H9 (cell line): ENCODE results near the gene SLC24A3. TPM values are rescaled to one million over a fixed set of nuclear protein-coding genes. Genes with fewer than 3 reads are reported as not detected.

Experiments used
- DNase-seq: peaks from one replicate; pipeline ENCODE4 v3.0.0-alpha.2; 2017
- H2AFZ ChIP-seq: one replicate; pipeline ENCODE4 v1.6.1; 2013; ENCODE audit warnings: mild to moderate bottlenecking, low read length, control low read depth, moderate library complexity
- H2AK5ac ChIP-seq: 2 replicates; pipeline ENCODE4 v1.6.1; 2013; ENCODE audit warnings: low read length, control low read depth, mixed read lengths; ENCODE audit not compliant: insufficient read length
- H2BK120ac ChIP-seq: one replicate; pipeline ENCODE4 v1.6.1; 2013; ENCODE audit warnings: low read depth, mild to moderate bottlenecking, low read length, control low read depth, inconsistent platforms; ENCODE audit not compliant: poor library complexity, severe bottlenecking
- H2BK12ac ChIP-seq: 2 replicates; pipeline ENCODE4 v1.6.1; 2013; ENCODE audit warnings: low read length, control low read depth, mixed read lengths, low read depth; ENCODE audit not compliant: insufficient read length
- H2BK15ac ChIP-seq: 2 replicates; pipeline ENCODE4 v1.6.1; 2013; ENCODE audit warnings: low read depth, low read length, control low read depth
- H2BK20ac ChIP-seq: one replicate; pipeline ENCODE4 v1.6.1; 2013; ENCODE audit warnings: low read depth, mild to moderate bottlenecking, low read length, control low read depth, inconsistent platforms; ENCODE audit not compliant: poor library complexity, severe bottlenecking
- H2BK5ac ChIP-seq: 2 replicates; pipeline ENCODE4 v1.6.1; 2013; ENCODE audit warnings: low read length, control low read depth, mixed read lengths; ENCODE audit not compliant: insufficient read length
- H3K14ac ChIP-seq: 2 replicates; pipeline ENCODE4 v1.6.1; 2013; ENCODE audit warnings: low read length, control low read depth; ENCODE audit not compliant: insufficient read depth
- H3K18ac ChIP-seq: 2 replicates; pipeline ENCODE4 v1.6.1; 2013; ENCODE audit warnings: low read depth, mild to moderate bottlenecking, mixed read lengths, low read length, control low read depth; ENCODE audit not compliant: insufficient read length
- H3K23ac ChIP-seq: 2 replicates; pipeline ENCODE4 v1.6.1; 2013; ENCODE audit warnings: low read length, control low read depth, mixed read lengths, low read depth; ENCODE audit not compliant: insufficient read length
- H3K23me2 ChIP-seq: 2 replicates; pipeline ENCODE4 v1.6.1; 2013; ENCODE audit warnings: low read depth, mild to moderate bottlenecking, mixed read lengths, low read length, control low read depth; ENCODE audit not compliant: insufficient read length, poor library complexity, severe bottlenecking
- H3K27ac ChIP-seq: 2 replicates; pipeline ENCODE4 v1.5.1; 2013; ENCODE audit warnings: low read length, control low read depth, mixed read lengths, low read depth; ENCODE audit not compliant: insufficient read length
- H3K27me3 ChIP-seq: 2 replicates; pipeline ENCODE4 v1.6.1; 2013; ENCODE audit warnings: low read length, control low read depth, inconsistent platforms; ENCODE audit not compliant: insufficient read depth
- H3K4ac ChIP-seq: 2 replicates; pipeline ENCODE4 v1.6.1; 2013; ENCODE audit warnings: low read depth, mild to moderate bottlenecking, control low read depth, inconsistent platforms, low read length, moderate library complexity
- H3K4me1 ChIP-seq: 2 replicates; pipeline ENCODE4 v1.6.1; 2013; ENCODE audit warnings: low read length, control low read depth, inconsistent platforms; ENCODE audit not compliant: insufficient read depth
- H3K4me2 ChIP-seq: 2 replicates; pipeline ENCODE4 v1.6.1; 2013; ENCODE audit warnings: low read length, control low read depth, mixed read lengths; ENCODE audit not compliant: insufficient read length, insufficient read depth
- H3K56ac ChIP-seq: 2 replicates; pipeline ENCODE4 v1.6.1; 2013; ENCODE audit warnings: low read depth, mild to moderate bottlenecking, mixed read lengths, low read length, control low read depth; ENCODE audit not compliant: insufficient read length
- H3K79me1 ChIP-seq: 2 replicates; pipeline ENCODE4 v1.6.1; 2013; ENCODE audit warnings: low read depth, mild to moderate bottlenecking, moderate library complexity, low read length, control low read depth, inconsistent platforms; ENCODE audit not compliant: insufficient read depth, poor library complexity, severe bottlenecking
- H3K79me2 ChIP-seq: 2 replicates; pipeline ENCODE4 v1.6.1; 2013; ENCODE audit warnings: low read length, control low read depth, inconsistent platforms; ENCODE audit not compliant: insufficient read depth
- H3K9ac ChIP-seq: 2 replicates; pipeline ENCODE4 v1.6.1; 2013; ENCODE audit warnings: low read length, control low read depth, mixed read lengths; ENCODE audit not compliant: insufficient read length; ENCODE audit errors: extremely low read depth
- H3K9me3 ChIP-seq: one replicate; pipeline ENCODE4 v1.6.1; 2013; ENCODE audit warnings: low read depth, low read length, inconsistent platforms; ENCODE audit not compliant: control insufficient read depth
- H3T11ph ChIP-seq: one replicate; pipeline ENCODE4 v1.6.1; 2013; ENCODE audit warnings: mild to moderate bottlenecking, low read length, control low read depth, inconsistent platforms
- H4K20me1 ChIP-seq: one replicate; pipeline ENCODE4 v1.6.1; 2013; ENCODE audit not compliant: control insufficient read depth, insufficient read length, insufficient read depth
- H4K5ac ChIP-seq: 2 replicates; pipeline ENCODE4 v1.6.1; 2013; ENCODE audit warnings: low read depth, mild to moderate bottlenecking, mixed read lengths, low read length, control low read depth; ENCODE audit not compliant: insufficient read length
- H4K8ac ChIP-seq: replicated peaks from 2 replicates; pipeline ENCODE4 v1.6.1; 2013; ENCODE audit warnings: low read length, control low read depth, mixed read lengths, low read depth; ENCODE audit not compliant: insufficient read length
- H4K91ac ChIP-seq: 2 replicates; pipeline ENCODE4 v1.6.1; 2013; ENCODE audit warnings: low read depth, mild to moderate bottlenecking, moderate library complexity, mixed read lengths, low read length, control low read depth; ENCODE audit not compliant: insufficient read length
- H3K27ac Mint-ChIP-seq, 3 experiments: 2 replicates in 2 of 3; 3 replicates in 1 of 3; pipeline ENCODE4 v1.8.0; 2020 to 2021; ENCODE audit warnings: mixed read lengths in 3 of 3, mild to moderate bottlenecking in 1 of 3, moderate library complexity in 1 of 3
- H3K27me3 Mint-ChIP-seq: 2 replicates; pipeline ENCODE4 v1.8.0; 2021; ENCODE audit warnings: low read depth, mild to moderate bottlenecking, moderate library complexity, mixed read lengths
- H3K36me3 Mint-ChIP-seq, 3 experiments: 2 replicates in 2 of 3; 3 replicates in 1 of 3; pipeline ENCODE4 v1.8.0; 2020 to 2021; ENCODE audit warnings: low read depth in 3 of 3, mixed read lengths in 3 of 3; ENCODE audit not compliant: insufficient read depth in 1 of 3
- H3K4me1 Mint-ChIP-seq, 2 experiments: 2 replicates each; pipeline ENCODE4 v1.8.0; 2020; ENCODE audit warnings: mixed read lengths in 2 of 2
- H3K4me3 Mint-ChIP-seq, 2 experiments: 2 replicates in 1 of 2; 3 replicates in 1 of 2; pipeline ENCODE4 v1.8.0; 2020 to 2021; ENCODE audit warnings: mild to moderate bottlenecking in 2 of 2, mixed read lengths in 2 of 2, moderate library complexity in 1 of 2
- H3K9me3 Mint-ChIP-seq, 2 experiments: 2 replicates in 1 of 2; 3 replicates in 1 of 2; pipeline ENCODE4 v1.8.0; 2020; ENCODE audit warnings: mild to moderate bottlenecking in 2 of 2, mixed read lengths in 2 of 2, moderate library complexity in 1 of 2
- CTCF ChIP-seq: fragments of 200-600 bp; sonication (generic); conservative IDR thresholded peaks from 3 replicates; pipeline ENCODE4 v1.8.0; 2021; ENCODE audit warnings: antibody characterized with exemption, mild to moderate bottlenecking
- WGBS: extraction: QIAGEN DNeasy Blood & Tissue Kit; methylation state at CpG from one replicate; pipeline ENCODE4 v1.1.7; 2013; ENCODE audit warnings: missing lambda C conversion rate, low lambda C conversion rate, mixed read lengths; ENCODE audit not compliant: insufficient read length; ENCODE audit errors: extremely low coverage; 5-methylcytosine and 5-hydroxymethylcytosine counted together
- total RNA-seq: library from RNA; stranded (reverse); gene quantifications from 2 replicates; pipeline ENCODE4 v1.2.1, GENCODE V29; 2021

SLC24A3 gene
- total RNA-seq, 1 experiment from 2014 or later: 0.83 TPM

DNA sequence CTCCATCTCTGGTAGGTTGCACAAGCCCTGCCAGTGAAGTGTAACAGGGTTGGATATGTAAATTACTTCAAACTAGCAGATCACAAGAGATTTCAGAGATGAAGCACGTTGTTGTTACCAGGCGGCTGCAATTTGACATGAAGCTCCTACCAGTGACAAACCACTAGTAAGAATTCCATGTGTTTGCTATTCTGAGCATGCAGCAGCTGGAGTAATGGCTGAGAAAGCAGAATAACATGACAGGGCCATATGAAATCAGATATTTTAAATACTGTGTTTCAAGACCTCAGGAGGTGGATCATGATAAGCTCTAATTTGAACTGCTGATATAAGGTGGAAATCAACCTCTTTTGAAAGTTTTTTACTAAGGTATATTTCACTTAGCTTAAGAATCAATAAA lies 557.1 kb downstream of the SLC24A3 start:
- Histone ChIP-seq H2BK120ac (no peak overlapping the region), H2BK20ac (no peak overlapping the region)
- H3K27ac Mint-ChIP-seq: no peak overlapping the region

More for the DNA sequence above, 557.1 kb downstream of the SLC24A3 start:
- H3K27me3 Mint-ChIP-seq: no peaks in the 10 kb centered on the region; the same call in 1 of the 2 replicates
- H2AK5ac ChIP-seq: no peak overlapping the region
- no peaks in the 10 kb centered on the region for H3K79me2 ChIP-seq
- no peak overlapping the region for H4K5ac ChIP-seq
- no peak overlapping the region for H2BK15ac ChIP-seq
- peaks cover 15 to 17% of the 10 kb centered on the region in 2 experiments for H3K4me1 Mint-ChIP-seq
- no peak overlapping the region for H3K4me3 Mint-ChIP-seq
- no peaks in the 10 kb centered on the region for H4K20me1 ChIP-seq
- no peaks in the 10 kb centered on the region for H3K79me1 ChIP-seq
- H3K4me2 ChIP-seq: no peak overlapping the region
- no peak overlapping the region for H2BK5ac ChIP-seq
- H2AFZ ChIP-seq: no peak overlapping the region
- H3K36me3 Mint-ChIP-seq: no peaks in the 10 kb centered on the region; a peak in 1 of 7 replicates
- H3T11ph ChIP-seq: no peak overlapping the region
- no peak overlapping the region for H3K18ac ChIP-seq
- no peak overlapping the region for H3K14ac ChIP-seq
- TF ChIP-seq CTCF: no peak
- H3K9me3 Mint-ChIP-seq: no peaks in the 10 kb centered on the region
- no peak overlapping the region for H3K23ac ChIP-seq
- H3K27ac ChIP-seq: no peak overlapping the region
- no peak overlapping the region for H3K9ac ChIP-seq
- no peaks in the 10 kb centered on the region for H3K9me3 ChIP-seq
- no peaks in the 10 kb centered on the region for H3K23me2 ChIP-seq
- no peak overlapping the region for H4K8ac ChIP-seq
- H2BK12ac ChIP-seq: no peak overlapping the region
- no peaks in the 10 kb centered on the region for H3K27me3 ChIP-seq
- no peak overlapping the region for H3K56ac ChIP-seq
- no peak overlapping the region for H4K91ac ChIP-seq
- no peak overlapping the region for H3K4ac ChIP-seq
- H3K4me1 ChIP-seq: peaks cover under 1% of the 10 kb centered on the region
- no CpG with 5 or more reads among the region's 2 CpGs for WGBS
- DNase-seq: no peak
